IMR-90 (cell line): Measurements from ENCODE around the gene CKS1B. TPM values are rescaled to one million over a fixed set of nuclear protein-coding genes. Genes with fewer than 3 reads are reported as not detected.

Source experiments
- ATAC-seq: fragments of 200-7000 bp; cut with Tn5 transposase; 2 replicates; pipeline ENCODE4 v1.9.1; 2020; ENCODE audit warnings: low read depth, mild to moderate bottlenecking, moderate library complexity
- BruUV-seq: library from RNA; stranded (reverse); fragments of 400-500 nt; replicated peaks from 2 replicates; lab custom pipeline; 2021; lab: Mats Ljungman, UMichigan
- CTCF ChIA-PET: fragments of 300-600 bp; formaldehyde crosslinking; extraction: SDS; loops from one replicate; lab custom pipeline; 2021; ENCODE audit warnings: antibody characterized with exemption; lab: Yijun Ruan, JAX
- POLR2A ChIA-PET: fragments of 300-600 bp; sonication (Branson Sonifier 250); formaldehyde crosslinking; loops from one replicate; lab custom pipeline; 2022; ENCODE audit warnings: antibody characterized with exemption; ENCODE audit not compliant: unreplicated experiment; lab: Charles Lee
- DNase-seq: peaks from one replicate; pipeline ENCODE4 v3.0.0; 2013
- H2AFZ ChIP-seq: replicated peaks from 2 replicates; pipeline ENCODE3; 2013; ENCODE audit warnings: low read length, mild to moderate bottlenecking; ENCODE audit not compliant: poor library complexity
- H2AK5ac ChIP-seq: 2 replicates; pipeline ENCODE4 v1.6.1; 2013; ENCODE audit warnings: low read depth, low read length, inconsistent platforms
- H2AK9ac ChIP-seq: replicated peaks from 2 replicates; pipeline ENCODE3; 2013; ENCODE audit warnings: mild to moderate bottlenecking, low read depth, low read length, moderate library complexity; ENCODE audit not compliant: poor library complexity
- H2BK120ac ChIP-seq: 2 replicates; pipeline ENCODE4 v1.6.1; 2013; ENCODE audit warnings: low read depth, low read length, inconsistent platforms
- H2BK15ac ChIP-seq: 3 replicates; pipeline ENCODE4 v1.6.1; 2013; ENCODE audit warnings: low read depth, low read length, inconsistent platforms
- H2BK20ac ChIP-seq: 2 replicates; pipeline ENCODE4 v1.6.1; 2013; ENCODE audit warnings: low read depth, mild to moderate bottlenecking, inconsistent platforms, low read length, moderate library complexity
- H2BK5ac ChIP-seq: 2 replicates; pipeline ENCODE4 v1.6.1; 2013; ENCODE audit warnings: mild to moderate bottlenecking, low read depth, low read length, inconsistent platforms; ENCODE audit not compliant: poor library complexity, severe bottlenecking
- H3K14ac ChIP-seq: replicated peaks from 2 replicates; pipeline ENCODE4 v1.6.1; 2013; ENCODE audit warnings: low read depth, low read length, inconsistent platforms
- H3K18ac ChIP-seq: 2 replicates; pipeline ENCODE4 v1.6.1; 2013; ENCODE audit warnings: low read depth, low read length, control low read depth
- H3K23ac ChIP-seq: 2 replicates; pipeline ENCODE4 v1.6.1; 2013; ENCODE audit warnings: low read depth, low read length, inconsistent platforms
- H3K27ac ChIP-seq: 2 replicates; pipeline ENCODE4 v1.5.1; 2013; ENCODE audit warnings: mild to moderate bottlenecking, control low read depth, low read length; ENCODE audit not compliant: insufficient read depth
- H3K27me3 ChIP-seq: 2 replicates; pipeline ENCODE4 v1.6.1; 2013; ENCODE audit warnings: low read length; ENCODE audit not compliant: control insufficient read depth, insufficient read depth
- H3K36me3 ChIP-seq: 2 replicates; pipeline ENCODE4 v1.6.1; 2013; ENCODE audit warnings: low read length, mixed read lengths; ENCODE audit not compliant: control insufficient read depth, insufficient read depth
- H3K4ac ChIP-seq: 2 replicates; pipeline ENCODE4 v1.6.1; 2013; ENCODE audit warnings: low read depth, low read length, inconsistent platforms
- H3K4me1 ChIP-seq: 2 replicates; pipeline ENCODE4 v1.6.1; 2013; ENCODE audit warnings: low read length, mixed read lengths; ENCODE audit not compliant: control insufficient read depth, insufficient read depth
- H3K4me2 ChIP-seq: 2 replicates; pipeline ENCODE4 v1.6.1; 2013; ENCODE audit warnings: low read depth, mild to moderate bottlenecking, control low read depth, low read length, moderate library complexity
- H3K4me3 ChIP-seq: 2 replicates; pipeline ENCODE4 v1.5.1; 2013; ENCODE audit warnings: low read depth, mild to moderate bottlenecking, control low read depth, low read length, moderate library complexity; ENCODE audit not compliant: insufficient read depth
- H3K56ac ChIP-seq: 2 replicates; pipeline ENCODE4 v1.6.1; 2013; ENCODE audit warnings: low read length, inconsistent platforms; ENCODE audit not compliant: insufficient read depth; ENCODE audit errors: extremely low read depth
- H3K79me1 ChIP-seq, 2 experiments: 2 replicates each; pipeline ENCODE4 v1.6.1; 2013; ENCODE audit warnings: low read length in 2 of 2, inconsistent platforms in 1 of 2, low read depth in 1 of 2
- H3K9ac ChIP-seq: 2 replicates; pipeline ENCODE4 v1.6.1; 2013; ENCODE audit warnings: low read depth, low read length, control low read depth
- H3K9me1 ChIP-seq: 2 replicates; pipeline ENCODE4 v1.6.1; 2013; ENCODE audit warnings: low read length, inconsistent platforms; ENCODE audit not compliant: insufficient read depth
- H3K9me3 ChIP-seq: 2 replicates; pipeline ENCODE4 v1.6.1; 2013; ENCODE audit warnings: low read length; ENCODE audit not compliant: control insufficient read depth, insufficient read depth
- H4K20me1 ChIP-seq: 2 replicates; pipeline ENCODE4 v1.6.1; 2013; ENCODE audit warnings: low read length, inconsistent platforms; ENCODE audit not compliant: insufficient read depth
- H4K5ac ChIP-seq: 2 replicates; pipeline ENCODE4 v1.6.1; 2013; ENCODE audit warnings: mild to moderate bottlenecking, low read depth, low read length, control low read depth
- H4K8ac ChIP-seq, 2 experiments: 2 replicates each; pipeline ENCODE4 v1.6.1; 2013; ENCODE audit warnings: low read depth in 2 of 2, low read length in 2 of 2, control low read depth in 1 of 2, inconsistent platforms in 1 of 2
- H4K91ac ChIP-seq: 2 replicates; pipeline ENCODE4 v1.6.1; 2013; ENCODE audit warnings: low read depth, low read length, inconsistent platforms; ENCODE audit not compliant: insufficient read depth
- CHD1 ChIP-seq: IDR thresholded peaks from 2 replicates; pipeline ENCODE4 v1.6.1; 2012; ENCODE audit warnings: low read depth, low read length, improper control_type of control experiment
- CTCF ChIP-seq: conservative IDR thresholded peaks from 2 replicates; pipeline ENCODE4 v1.5.1; 2012; ENCODE audit warnings: mild to moderate bottlenecking, low read depth, low read length, improper control_type of control experiment
- MAFK ChIP-seq: IDR thresholded peaks from 2 replicates; pipeline ENCODE4 v1.6.1; 2012; ENCODE audit warnings: low read depth, low read length, improper control_type of control experiment
- RAD21 ChIP-seq: IDR thresholded peaks from 2 replicates; pipeline ENCODE4 v1.6.1; 2012; ENCODE audit warnings: low read length, improper control_type of control experiment
- RCOR1 ChIP-seq: IDR thresholded peaks from 2 replicates; pipeline ENCODE4 v1.6.1; 2012; ENCODE audit warnings: mild to moderate bottlenecking, low read length, improper control_type of control experiment; ENCODE audit not compliant: insufficient replicate concordance
- WGBS, 2 experiments: methylation state at CpG; one replicate each; pipeline versions ENCODE4 v1.1.5 to v1.1.7; 2013; ENCODE audit warnings: missing lambda C conversion rate in 2 of 2; ENCODE audit not compliant: insufficient read length in 1 of 2; ENCODE audit errors: extremely low coverage in 2 of 2; 5-methylcytosine and 5-hydroxymethylcytosine counted together
- dilution Hi-C: fragments of 300-500 bp; cut with HindIII; formaldehyde crosslinking; loops from one replicate; pipeline ENCODE4 v1.14.3; 2018; ENCODE audit warnings: low sequenced_read_pairs; ENCODE audit not compliant: unreplicated experiment
- in situ Hi-C: fragments of 300-500 bp; cut with MboI; formaldehyde crosslinking; loops from 3 replicates; pipeline ENCODE4 v1.14.3; 2019; ENCODE audit warnings: low sequenced_read_pairs, inconsistent platforms, mixed read lengths
- intact Hi-C: fragments of 100-400 bp; cut with micrococcal nuclease; formaldehyde crosslinking; loops from 2 replicates; pipeline ENCODE4 v1.10.0; 2022
- polyA plus RNA-seq, 3 experiments: library from polyadenylated mRNA; depleted of rRNA; stranded (reverse); fragments of >200 nt; gene quantifications; 2 replicates each; pipeline ENCODE4 v1.2.3, GENCODE V29; 2012; ENCODE audit warnings: low replicate concordance in 1 of 3
- total RNA-seq: library from RNA; depleted of rRNA; stranded (reverse); fragments of >200 nt; gene quantifications from 2 replicates; pipeline ENCODE4 v1.2.3, GENCODE V29; 2012

CKS1B gene
- total and polyA plus RNA-seq, 2 of the 4 experiments (the other 2 are of a cell fraction) = 140 to 195 TPM

DNA sequence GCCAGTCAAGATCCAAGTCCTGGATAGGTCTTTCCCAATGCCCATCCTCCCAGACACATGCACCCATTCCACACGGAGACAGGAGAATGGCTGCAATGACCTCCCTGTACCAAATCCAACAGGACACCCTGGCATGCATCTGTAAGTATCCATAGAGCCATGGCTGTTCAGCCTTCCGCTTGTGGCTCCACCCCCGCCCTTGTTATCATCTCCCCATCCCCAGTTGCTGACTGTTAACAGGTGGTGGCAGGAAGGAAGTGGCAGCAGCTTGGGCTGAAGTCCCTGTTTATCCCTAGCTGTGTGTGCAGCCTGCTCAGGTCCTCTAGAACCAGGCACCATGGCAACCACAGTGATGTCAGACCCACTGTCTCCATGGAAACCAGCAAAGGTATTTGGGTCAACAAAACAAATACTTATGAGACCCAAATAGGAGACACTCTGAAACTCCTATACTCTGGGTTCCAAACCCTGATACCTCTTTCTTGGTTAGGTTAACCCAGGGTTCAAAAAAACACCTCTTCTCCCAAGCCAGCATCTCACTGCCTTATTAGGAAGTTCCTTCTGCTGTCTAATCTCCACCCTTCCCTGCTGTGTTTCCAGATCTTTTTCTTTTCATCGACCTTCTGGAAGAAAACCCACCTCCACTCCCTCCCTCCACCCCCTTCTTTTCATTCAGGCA is 19.3 kb upstream of the CKS1B start:
- H3K18ac ChIP-seq = no peak overlapping the region
- peaks cover 19% of the 10 kb centered on the region for H3K36me3 ChIP-seq
- TF ChIP-seq CHD1 (0 out of 2 replicates have a peak, but pooled peaks have one; percentile 48), RCOR1 (no peak), CTCF (0 out of 2 replicates have a peak, but pooled peaks have one; percentile 2), RAD21 (no peak), MAFK (no peak)
- no peak overlapping the region for H2BK120ac ChIP-seq
- H2BK20ac ChIP-seq = no peak overlapping the region
- H4K8ac ChIP-seq = no peak overlapping the region; a peak in 1 of 4 replicates
- H3K4me2 ChIP-seq = peak overlapping the region; percentile 90
- in situ Hi-C loops = loop anchor here (10.0 kb wide), 1 partner anchor 100 kb away; the partner anchor contains the start of gene ADAM15
- peaks cover 8 to 47% of the 10 kb centered on the region in 2 experiments; a peak in 3 of 4 replicates for H3K79me1 ChIP-seq
- peak overlapping the region; percentile 63 for H2AFZ ChIP-seq
- no peak overlapping the region for H4K91ac ChIP-seq
- peaks cover 11% of the 10 kb centered on the region for H3K4me1 ChIP-seq
- peaks cover 14% of the 10 kb centered on the region for H4K20me1 ChIP-seq
- ChIA-PET POLR2A (interaction anchor here (0.8 to 1.2 kb wide), 5 partner anchors 15 to 103 kb away, joined by 3 to 7 read pairs (median 4); partner anchors contain the start of gene PMVK), CTCF (interaction anchor here (0.7 to 1.5 kb wide), 6 partner anchors 18 to 408 kb away, joined by 3 to 7 read pairs (median 4); partner anchors contain the start of genes KRTCAP2 and PMVK)
- peaks cover 9% of the 10 kb centered on the region for H3K9me1 ChIP-seq
- H3K4me3 ChIP-seq = peak overlapping the region; percentile 59
- peak overlapping the region; percentile 73; the same call in 1 of the 2 replicates for H3K4ac ChIP-seq
- intact Hi-C loops = loop anchor here (5.0 kb wide), 1 partner anchor 107 kb away; the partner anchor contains the start of gene EFNA4
- peak overlapping the region; percentile 35; the same call in 1 of the 2 replicates for H2AK5ac ChIP-seq
- dilution Hi-C loops = no loop called here
- H3K27ac ChIP-seq = no peak overlapping the region
- H3K27me3 ChIP-seq = no peaks in the 10 kb centered on the region
- no peak overlapping the region for H2BK5ac ChIP-seq
- no peak overlapping the region; the same call in 1 of the 2 replicates for H3K14ac ChIP-seq
- ATAC-seq (peak; percentile 28), DNase-seq (peak; percentile 82)
- no peak overlapping the region for H3K56ac ChIP-seq
- BruUV-seq = no TSS peak
- H2BK15ac ChIP-seq = no peak overlapping the region
- H4K5ac ChIP-seq = no peak overlapping the region; the same call in 1 of the 2 replicates
- H3K9me3 ChIP-seq = no peaks in the 10 kb centered on the region
- 6% methylated on average over 2 of the region's 4 CpGs; no CpG with 5 or more reads in 1 of the 2 experiments for WGBS, 2 experiments
- peak overlapping the region; percentile 81 for H3K9ac ChIP-seq
- H3K23ac ChIP-seq = no peak overlapping the region; the same call in 1 of the 2 replicates
- peak overlapping the region; percentile 44 for H2AK9ac ChIP-seq
